Omental fat pad (tissue), 4 donors: ENCODE measurements around the gene MAGED1. TPM values are rescaled to one million over a fixed set of nuclear protein-coding genes. Genes with fewer than 3 reads are reported as not detected.

Experiments used
- ATAC-seq: fragments of 150-250 bp; one replicate; pipeline ENCODE4 v1.9.1; 2016; ENCODE audit warnings: mild to moderate bottlenecking, moderate library complexity; ENCODE audit not compliant: low FRiP score
- DNase-seq: peaks from one replicate; pipeline ENCODE4 v3.0.0-alpha.2; 2019; ENCODE audit warnings: low spot score
- total RNA-seq, 4 donors: library from RNA; depleted of rRNA; stranded (reverse); fragments of >200 nt; gene quantifications; one replicate each; pipeline ENCODE4 v1.1.0, GENCODE V29; 2016
- TF ChIP-seq, protein P1 (sequence below), 3 donors: fragments of 450-650 bp; IDR thresholded peaks; one replicate each; pipeline ENCODE4 v1.5.1; 2016 to 2017; ENCODE audit warnings: antibody characterized with exemption in 3 of 3, mild to moderate bottlenecking in 3 of 3, moderate library complexity in 2 of 3

The MAGED1 gene
- total RNA-seq, 4 donors from 2014 or later = 27.1 to 57.7 (median 33.1) TPM

DNA sequence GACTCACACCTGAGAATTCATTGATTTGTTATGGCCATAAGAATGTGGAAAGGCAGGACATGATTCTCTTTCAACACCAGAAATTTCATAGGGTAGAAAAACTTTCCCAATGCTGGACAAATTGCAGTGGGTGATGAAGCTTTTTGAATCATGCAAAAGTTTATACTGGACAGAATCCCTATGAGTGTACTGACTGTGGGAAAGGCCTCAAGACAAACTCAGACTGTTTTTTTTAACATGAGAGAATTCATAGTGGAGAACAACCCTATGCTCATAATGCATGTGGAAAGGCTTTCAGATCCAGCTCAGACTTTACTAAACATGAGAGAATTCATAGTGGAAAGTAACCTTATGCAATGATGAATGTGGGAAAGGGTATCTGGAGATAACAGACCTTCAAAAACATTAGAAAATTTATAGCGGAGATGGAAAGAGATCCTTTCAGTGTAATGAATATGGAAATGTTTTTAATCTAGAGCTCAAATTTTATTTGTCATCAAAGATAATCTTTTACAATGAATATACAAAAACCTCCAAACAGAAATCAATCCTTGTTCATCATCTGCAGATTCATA, 36.2 kb upstream of the MAGED1 start:
- ATAC-seq (no peak), DNase-seq (no peak)
- TF ChIP-seq, protein P1, sequence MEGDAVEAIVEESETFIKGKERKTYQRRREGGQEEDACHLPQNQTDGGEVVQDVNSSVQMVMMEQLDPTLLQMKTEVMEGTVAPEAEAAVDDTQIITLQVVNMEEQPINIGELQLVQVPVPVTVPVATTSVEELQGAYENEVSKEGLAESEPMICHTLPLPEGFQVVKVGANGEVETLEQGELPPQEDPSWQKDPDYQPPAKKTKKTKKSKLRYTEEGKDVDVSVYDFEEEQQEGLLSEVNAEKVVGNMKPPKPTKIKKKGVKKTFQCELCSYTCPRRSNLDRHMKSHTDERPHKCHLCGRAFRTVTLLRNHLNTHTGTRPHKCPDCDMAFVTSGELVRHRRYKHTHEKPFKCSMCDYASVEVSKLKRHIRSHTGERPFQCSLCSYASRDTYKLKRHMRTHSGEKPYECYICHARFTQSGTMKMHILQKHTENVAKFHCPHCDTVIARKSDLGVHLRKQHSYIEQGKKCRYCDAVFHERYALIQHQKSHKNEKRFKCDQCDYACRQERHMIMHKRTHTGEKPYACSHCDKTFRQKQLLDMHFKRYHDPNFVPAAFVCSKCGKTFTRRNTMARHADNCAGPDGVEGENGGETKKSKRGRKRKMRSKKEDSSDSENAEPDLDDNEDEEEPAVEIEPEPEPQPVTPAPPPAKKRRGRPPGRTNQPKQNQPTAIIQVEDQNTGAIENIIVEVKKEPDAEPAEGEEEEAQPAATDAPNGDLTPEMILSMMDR (IDR thresholded peaks at IDR 0.05) = no peak

DNA sequence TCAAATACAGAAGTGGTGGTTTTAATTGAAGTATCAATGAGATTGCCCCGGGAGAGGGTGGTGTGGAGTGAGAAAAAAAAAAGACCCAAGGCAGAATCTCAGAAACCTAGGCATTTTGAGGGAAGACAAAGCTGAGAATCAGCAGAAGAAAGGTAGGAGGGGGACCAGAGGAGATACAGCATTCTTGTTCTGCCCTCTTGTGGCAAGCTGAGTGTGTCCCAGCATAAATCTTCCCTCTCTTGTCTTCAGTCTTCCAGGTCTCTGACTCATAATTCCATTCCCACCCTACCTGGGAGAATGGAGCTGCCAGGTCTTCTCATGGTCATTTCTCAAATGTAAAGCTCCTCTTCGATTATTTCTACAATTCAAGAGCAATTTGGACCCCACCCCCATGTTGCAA, 32.7 kb upstream of the MAGED1 start:
- TF ChIP-seq, protein P1 (IDR thresholded peaks at IDR 0.05) = no peak
- DNase-seq = no peak
- ATAC-seq = no peak

DNA sequence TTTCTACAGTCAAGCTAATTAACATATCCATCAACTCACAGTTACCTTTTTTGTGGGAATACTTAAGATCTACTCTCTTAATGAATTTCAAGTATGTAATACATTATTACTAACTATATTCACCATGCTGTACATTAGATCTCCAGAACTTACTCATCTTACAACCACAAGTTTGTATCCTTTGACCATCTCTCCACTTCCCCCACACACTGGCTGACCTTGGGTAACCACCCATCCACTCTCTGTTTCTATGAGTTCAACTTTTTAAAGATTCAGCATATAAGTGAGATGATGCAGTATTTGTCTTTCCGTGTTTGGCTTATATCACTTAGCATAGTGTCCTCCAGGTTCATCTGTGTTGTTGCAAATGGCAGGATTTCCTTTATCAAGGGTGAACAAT, 30.5 kb upstream of the MAGED1 start:
- TF ChIP-seq, protein P1 (IDR thresholded peaks at IDR 0.05) = no peak

DNA sequence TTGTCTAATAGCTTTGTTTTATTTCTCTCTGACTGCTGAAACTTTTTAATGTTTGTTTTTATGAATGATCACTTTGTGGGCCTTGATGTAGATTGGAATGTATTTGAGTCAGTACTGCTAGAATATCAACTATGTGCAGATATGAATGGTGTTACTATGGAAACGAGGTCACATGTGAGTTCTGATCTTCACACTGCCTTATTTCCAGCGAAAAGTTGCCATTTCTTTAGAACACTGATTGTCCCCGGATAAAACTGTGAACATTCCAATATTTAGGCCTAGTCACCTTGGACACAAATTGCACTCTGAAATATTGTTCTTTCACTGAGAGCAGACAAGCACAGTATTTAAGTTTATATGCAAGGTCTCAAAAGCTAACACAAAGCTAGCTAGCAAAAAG, 27.2 kb upstream of the MAGED1 start:
- no peak for ATAC-seq
- no peak for DNase-seq
- TF ChIP-seq, protein P1 (IDR thresholded peaks at IDR 0.05) = no peak

More for the DNA sequence above, 30.5 kb upstream of the MAGED1 start:
- ATAC-seq (no peak), DNase-seq (no peak)

DNA sequence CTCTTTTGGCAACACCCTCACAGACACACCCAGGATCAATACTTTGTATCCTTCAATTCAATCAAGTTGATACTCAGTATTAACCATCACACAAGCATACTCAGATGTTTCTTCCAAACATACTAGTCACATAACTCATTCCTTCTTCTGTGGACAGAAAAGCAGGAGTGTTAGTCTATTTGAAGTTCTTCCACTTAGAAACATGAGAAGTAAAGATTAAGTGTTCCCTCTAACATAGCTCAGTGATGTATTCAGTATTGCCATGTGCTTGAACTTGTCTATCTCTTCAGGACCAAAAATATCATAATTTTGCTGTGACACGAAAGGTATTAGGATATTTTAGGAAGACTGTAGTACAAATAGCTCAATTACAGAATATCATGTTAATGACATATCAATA, 25.8 kb upstream of the MAGED1 start:
- TF ChIP-seq, protein P1 (IDR thresholded peaks at IDR 0.05) = no peak
- no peak for DNase-seq
- no peak for ATAC-seq

DNA sequence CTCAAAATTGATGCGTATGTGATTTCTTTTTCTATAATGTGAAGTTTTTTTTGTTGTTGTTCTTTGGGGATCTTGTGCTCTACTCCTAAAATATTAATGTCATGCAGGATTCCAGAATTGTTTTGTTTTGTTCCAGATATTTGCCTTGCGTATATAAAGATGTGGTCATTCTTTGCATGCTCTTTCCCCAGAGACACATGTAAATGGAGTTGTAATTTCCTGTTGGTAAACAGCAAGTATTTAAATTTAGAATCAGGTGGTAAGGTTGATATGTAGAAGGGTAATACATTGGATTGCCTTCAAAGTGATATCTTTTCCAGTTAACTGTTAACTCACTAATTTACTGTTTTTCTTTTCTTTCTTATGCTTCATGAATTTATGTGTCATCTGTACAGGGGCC, 23.1 kb upstream of the MAGED1 start:
- DNase-seq (no peak), ATAC-seq (no peak)
- TF ChIP-seq, protein P1 (IDR thresholded peaks at IDR 0.05) = no peak

DNA sequence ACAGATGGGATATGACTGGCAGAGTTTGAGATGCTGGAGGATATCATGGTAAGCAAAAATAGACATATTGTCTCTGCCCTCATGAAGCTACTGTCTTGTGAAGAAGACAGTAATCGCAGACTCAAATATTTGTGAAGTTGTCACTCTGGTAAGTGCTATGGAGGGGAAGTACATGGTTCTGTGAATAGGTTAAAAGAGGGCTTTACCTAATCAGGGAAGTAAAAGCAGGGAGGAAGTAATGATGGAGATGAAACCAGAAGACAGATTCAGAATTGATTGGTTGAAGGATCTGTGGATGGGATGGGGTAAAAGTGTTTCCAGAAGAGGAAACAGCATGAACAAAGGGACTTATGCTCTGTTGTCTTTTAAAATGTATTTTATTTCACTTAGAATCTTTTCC, 19.3 kb upstream of the MAGED1 start:
- TF ChIP-seq, protein P1 (IDR thresholded peaks at IDR 0.05) = no peak
- DNase-seq (no peak), ATAC-seq (no peak)
